Astrocyte (in vitro differentiated cells and primary cell): ENCODE measurements around the gene ABCG4. TPM values are rescaled to one million over a fixed set of nuclear protein-coding genes. Genes with fewer than 3 reads are reported as not detected.

Experiments
- DNase-seq: peaks from one replicate; pipeline ENCODE4 v3.0.0-alpha.2; 2010; ENCODE audit warnings: low read depth
- FAIRE-seq: peaks from 2 replicates; lab custom pipeline; 2011; peaks lifted over from hg19 to GRCh38; lab: Jason Lieb, UNC
- H2AFZ ChIP-seq: 2 replicates; pipeline ENCODE4 v1.6.0; 2012; ENCODE audit warnings: low read depth, low read length, inconsistent platforms
- H3K27ac ChIP-seq: 2 replicates; pipeline ENCODE4 v1.5.1; 2011; ENCODE audit warnings: low read depth, low read length, inconsistent platforms
- H3K27me3 ChIP-seq: 2 replicates; pipeline ENCODE4 v1.6.0; 2011; ENCODE audit warnings: low read length, inconsistent platforms; ENCODE audit not compliant: insufficient read depth
- H3K36me3 ChIP-seq: 2 replicates; pipeline ENCODE4 v1.5.1; 2011; ENCODE audit warnings: low read length, inconsistent platforms; ENCODE audit not compliant: insufficient read depth
- H3K4me1 ChIP-seq: 2 replicates; pipeline ENCODE4 v1.5.1; 2011; ENCODE audit warnings: low read length, inconsistent platforms; ENCODE audit not compliant: insufficient read depth
- H3K4me2 ChIP-seq: 2 replicates; pipeline ENCODE4 v1.6.0; 2012; ENCODE audit warnings: low read length, inconsistent platforms
- H3K4me3 ChIP-seq: 2 replicates; pipeline ENCODE4 v1.5.1; 2011; ENCODE audit warnings: low read depth, mild to moderate bottlenecking, low read length, inconsistent platforms; ENCODE audit not compliant: insufficient read depth
- H3K79me2 ChIP-seq: 2 replicates; pipeline ENCODE4 v1.6.0; 2012; ENCODE audit warnings: mild to moderate bottlenecking, low read length, inconsistent platforms; ENCODE audit not compliant: insufficient read depth
- H3K9ac ChIP-seq: 2 replicates; pipeline ENCODE4 v1.6.0; 2012; ENCODE audit warnings: mild to moderate bottlenecking, low read length, inconsistent platforms
- H3K9me3 ChIP-seq: 2 replicates; pipeline ENCODE4 v1.5.1; 2012; ENCODE audit warnings: low read depth, mild to moderate bottlenecking, low read length, inconsistent platforms; ENCODE audit not compliant: insufficient read depth
- H4K20me1 ChIP-seq: 2 replicates; pipeline ENCODE4 v1.6.0; 2012; ENCODE audit warnings: low read length, inconsistent platforms; ENCODE audit not compliant: insufficient read depth
- H3K27ac Mint-ChIP-seq: one replicate; pipeline ENCODE4 v1.8.0; 2021; ENCODE audit warnings: mild to moderate bottlenecking, mixed read lengths; ENCODE audit not compliant: unreplicated experiment
- H3K27me3 Mint-ChIP-seq: one replicate; pipeline ENCODE4 v1.8.0; 2021; ENCODE audit warnings: low read depth, mixed read lengths; ENCODE audit not compliant: unreplicated experiment
- H3K36me3 Mint-ChIP-seq: one replicate; pipeline ENCODE4 v1.8.0; 2021; ENCODE audit warnings: low read depth, mixed read lengths; ENCODE audit not compliant: unreplicated experiment
- H3K4me1 Mint-ChIP-seq: one replicate; pipeline ENCODE4 v1.8.0; 2021; ENCODE audit warnings: low read depth, mixed read lengths; ENCODE audit not compliant: unreplicated experiment
- H3K4me3 Mint-ChIP-seq: one replicate; pipeline ENCODE4 v1.8.0; 2021; ENCODE audit warnings: mild to moderate bottlenecking, moderate library complexity, mixed read lengths; ENCODE audit not compliant: unreplicated experiment
- H3K9me3 Mint-ChIP-seq: one replicate; pipeline ENCODE4 v1.8.0; 2021; ENCODE audit warnings: mild to moderate bottlenecking, mixed read lengths; ENCODE audit not compliant: unreplicated experiment
- EZH2 ChIP-seq: IDR thresholded peaks from 2 replicates; pipeline ENCODE4 v1.6.1; 2012; ENCODE audit warnings: mild to moderate bottlenecking, low read length, inconsistent platforms; ENCODE audit not compliant: insufficient read depth
- total RNA-seq: library from RNA; stranded (reverse); gene quantifications from 2 replicates; pipeline ENCODE4 v1.2.1, GENCODE V29; 2021
- TF ChIP-seq, protein P1 (sequence below): IDR thresholded peaks from 2 replicates; pipeline ENCODE4 v1.5.1; 2011; ENCODE audit warnings: low read depth, mild to moderate bottlenecking, inconsistent platforms, low read length, moderate library complexity; ENCODE audit not compliant: insufficient read depth

Gene ABCG4
- total RNA-seq, 1 donor from 2014 or later, result 1.5 TPM

DNA sequence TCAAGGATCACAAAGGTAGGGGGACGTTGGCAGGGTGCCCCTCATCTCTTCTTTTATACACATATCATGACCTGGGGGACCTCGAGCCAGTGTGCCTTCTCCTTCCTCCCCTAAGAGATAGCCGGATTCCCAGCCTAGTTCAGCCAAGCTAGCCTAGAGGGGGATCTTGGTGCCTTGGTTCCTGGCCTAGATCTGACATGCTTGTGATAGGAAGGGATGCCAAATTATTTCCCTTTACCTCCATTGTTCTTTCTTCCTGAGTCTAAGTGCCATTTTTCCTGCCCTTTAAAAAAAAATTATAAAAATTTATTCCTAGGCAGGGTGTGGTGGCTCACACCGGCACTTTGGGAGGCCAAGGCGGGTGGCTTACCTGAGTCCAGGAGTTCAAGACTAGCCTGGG is 34.5 kb upstream of the ABCG4 start:
- peaks cover 7% of the 10 kb centered on the region for H4K20me1 ChIP-seq
- Mint-ChIP-seq H3K4me1 (peaks cover 5% of the 10 kb centered on the region), H3K4me3 (no peak overlapping the region), H3K27me3 (no peaks in the 10 kb centered on the region), H3K36me3 (peaks cover 29% of the 10 kb centered on the region), H3K27ac (no peak overlapping the region), H3K9me3 (no peaks in the 10 kb centered on the region)
- no peak overlapping the region for H3K4me2 ChIP-seq
- H3K27ac ChIP-seq, result no peak overlapping the region
- FAIRE-seq, result no peak
- no peaks in the 10 kb centered on the region for H3K9me3 ChIP-seq
- no peak overlapping the region for H3K9ac ChIP-seq
- H3K4me1 ChIP-seq, result no peaks in the 10 kb centered on the region
- H3K36me3 ChIP-seq, result peaks cover 14% of the 10 kb centered on the region
- no peak overlapping the region for H3K4me3 ChIP-seq
- no peak overlapping the region for H2AFZ ChIP-seq
- no peaks in the 10 kb centered on the region for H3K27me3 ChIP-seq
- H3K79me2 ChIP-seq, result peaks cover 6% of the 10 kb centered on the region
- TF ChIP-seq EZH2, result no peak
- TF ChIP-seq, protein P1, sequence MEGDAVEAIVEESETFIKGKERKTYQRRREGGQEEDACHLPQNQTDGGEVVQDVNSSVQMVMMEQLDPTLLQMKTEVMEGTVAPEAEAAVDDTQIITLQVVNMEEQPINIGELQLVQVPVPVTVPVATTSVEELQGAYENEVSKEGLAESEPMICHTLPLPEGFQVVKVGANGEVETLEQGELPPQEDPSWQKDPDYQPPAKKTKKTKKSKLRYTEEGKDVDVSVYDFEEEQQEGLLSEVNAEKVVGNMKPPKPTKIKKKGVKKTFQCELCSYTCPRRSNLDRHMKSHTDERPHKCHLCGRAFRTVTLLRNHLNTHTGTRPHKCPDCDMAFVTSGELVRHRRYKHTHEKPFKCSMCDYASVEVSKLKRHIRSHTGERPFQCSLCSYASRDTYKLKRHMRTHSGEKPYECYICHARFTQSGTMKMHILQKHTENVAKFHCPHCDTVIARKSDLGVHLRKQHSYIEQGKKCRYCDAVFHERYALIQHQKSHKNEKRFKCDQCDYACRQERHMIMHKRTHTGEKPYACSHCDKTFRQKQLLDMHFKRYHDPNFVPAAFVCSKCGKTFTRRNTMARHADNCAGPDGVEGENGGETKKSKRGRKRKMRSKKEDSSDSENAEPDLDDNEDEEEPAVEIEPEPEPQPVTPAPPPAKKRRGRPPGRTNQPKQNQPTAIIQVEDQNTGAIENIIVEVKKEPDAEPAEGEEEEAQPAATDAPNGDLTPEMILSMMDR, result no peak
- DNase-seq, result no peak

DNA sequence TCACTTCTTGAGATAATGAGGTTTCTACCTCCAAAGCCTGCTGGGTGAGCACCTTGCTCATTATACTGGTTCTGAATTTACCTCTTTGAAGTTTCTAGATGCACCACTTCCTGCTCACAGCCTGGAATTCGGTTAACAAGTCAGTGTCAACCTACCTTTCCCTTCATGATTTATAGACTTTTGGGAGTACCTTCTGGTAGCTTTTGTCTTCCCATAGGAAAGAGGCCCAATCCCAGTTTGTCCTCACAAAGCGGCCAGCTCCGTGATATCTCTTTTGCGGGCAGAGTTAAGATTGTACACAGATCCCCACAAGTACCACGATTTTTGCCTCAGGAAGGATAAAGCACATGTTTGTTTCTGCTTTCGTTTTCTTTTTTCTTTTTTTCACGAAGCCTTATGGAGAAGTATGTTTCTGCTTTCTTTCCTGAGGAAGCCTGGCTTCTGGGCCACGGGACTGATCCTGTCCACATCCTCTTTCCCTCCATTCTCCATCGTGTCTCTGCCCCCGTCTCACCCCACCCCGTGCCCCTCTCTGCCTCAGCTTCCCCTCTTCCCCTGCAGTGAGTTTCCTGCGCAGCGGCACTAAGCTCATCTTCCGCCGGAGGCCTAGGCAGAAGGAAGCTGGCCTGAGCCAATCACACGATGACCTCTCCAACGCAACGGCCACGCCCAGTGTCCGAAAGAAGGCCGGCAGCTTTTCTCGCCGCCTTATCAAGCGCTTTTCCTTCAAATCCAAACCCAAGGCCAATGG is 33.2 kb upstream of the ABCG4 start:
- no peak for TF ChIP-seq EZH2
- TF ChIP-seq, protein P1, result no peak
- DNase-seq (no peak), FAIRE-seq (no peak)
- H3K4me1 Mint-ChIP-seq, result peaks cover 6% of the 10 kb centered on the region
- no peaks in the 10 kb centered on the region for H3K79me2 ChIP-seq
- H3K4me1 ChIP-seq, result peaks cover 4% of the 10 kb centered on the region
- no peak overlapping the region for H2AFZ ChIP-seq
- H3K27ac Mint-ChIP-seq, result no peak overlapping the region
- no peak overlapping the region for H3K4me3 ChIP-seq
- H3K9me3 Mint-ChIP-seq, result no peaks in the 10 kb centered on the region
- no peaks in the 10 kb centered on the region for H4K20me1 ChIP-seq
- H3K4me2 ChIP-seq, result no peak overlapping the region
- H3K36me3 ChIP-seq, result peaks cover 14% of the 10 kb centered on the region
- no peak overlapping the region for H3K27ac ChIP-seq
- H3K9ac ChIP-seq, result no peak overlapping the region
- no peaks in the 10 kb centered on the region for H3K27me3 Mint-ChIP-seq
- peaks cover 25% of the 10 kb centered on the region for H3K36me3 Mint-ChIP-seq
- no peak overlapping the region for H3K4me3 Mint-ChIP-seq
- no peaks in the 10 kb centered on the region for H3K27me3 ChIP-seq
- H3K9me3 ChIP-seq, result no peaks in the 10 kb centered on the region

DNA sequence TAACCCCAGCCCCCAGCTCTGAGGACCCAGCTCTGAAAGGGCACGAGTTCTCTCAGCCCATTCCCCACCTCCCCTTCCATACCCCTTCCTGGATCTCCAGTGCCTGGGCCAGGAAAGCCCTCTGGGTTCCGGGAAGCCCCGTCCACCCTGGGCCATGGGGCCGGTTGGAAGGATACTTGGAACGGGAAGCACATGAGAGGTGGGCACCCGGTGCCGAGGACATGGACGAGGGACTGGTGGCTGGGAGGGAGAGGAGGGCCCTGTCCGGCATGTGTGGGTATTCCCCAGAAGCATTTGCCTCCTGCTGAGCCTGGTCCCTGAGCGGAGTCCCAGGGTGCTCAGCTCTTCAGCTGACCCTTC is 32.6 kb upstream of the ABCG4 start:
- DNase-seq (no peak), FAIRE-seq (no peak)
- no peaks in the 10 kb centered on the region for H3K79me2 ChIP-seq
- no peak overlapping the region for H3K9ac ChIP-seq
- Mint-ChIP-seq H3K4me1 (peaks cover 7% of the 10 kb centered on the region), H3K4me3 (no peak overlapping the region), H3K9me3 (no peaks in the 10 kb centered on the region), H3K27ac (no peak overlapping the region), H3K27me3 (no peaks in the 10 kb centered on the region), H3K36me3 (peaks cover 25% of the 10 kb centered on the region)
- H3K27ac ChIP-seq, result no peak overlapping the region
- no peak overlapping the region for H3K4me3 ChIP-seq
- H3K4me1 ChIP-seq, result peaks cover 9% of the 10 kb centered on the region
- H3K36me3 ChIP-seq, result peaks cover 10% of the 10 kb centered on the region
- H3K27me3 ChIP-seq, result no peaks in the 10 kb centered on the region
- H3K4me2 ChIP-seq, result no peak overlapping the region
- no peak overlapping the region for H2AFZ ChIP-seq
- no peaks in the 10 kb centered on the region for H3K9me3 ChIP-seq
- H4K20me1 ChIP-seq, result no peaks in the 10 kb centered on the region
- TF ChIP-seq, protein P1, result no peak
- no peak for TF ChIP-seq EZH2
